K562 (cell line): ENCODE data around the gene RET.

Experiments
- CBX8 ChIP-seq: fragments of 200-600 bp; sonication (generic); IDR thresholded peaks from 2 replicates; pipeline ENCODE4 v1.6.1; 2012; ENCODE audit warnings: borderline replicate concordance, mixed run types, low read depth, mild to moderate bottlenecking, moderate library complexity, mixed read lengths, low read length, control low read depth, inconsistent platforms; ENCODE audit not compliant: poor library complexity, severe bottlenecking; ENCODE audit errors: extremely low read depth
- ELF1 ChIP-seq: fragments of 200-800 bp; sonication (Bioruptor generic); IDR thresholded peaks from 2 replicates; pipeline ENCODE4 v1.6.1; 2016; ENCODE audit warnings: missing genetic modification characterization, missing compliant biosample characterization
- HDGF ChIP-seq: fragments of 450-650 bp; IDR thresholded peaks from 2 replicates; pipeline ENCODE4 v1.6.1; 2016
- MYC ChIP-seq, 2 experiments: fragments of 250-450 bp in 1 of 2; sonication (Bioruptor Pico) in 1 of 2; IDR thresholded peaks; 2 replicates each; pipeline versions ENCODE4 v1.5.1 to v1.6.1; 2012 to 2021; ENCODE audit warnings: low read depth in 2 of 2, borderline replicate concordance in 1 of 2, improper control_type of control experiment in 1 of 2, low read length in 1 of 2, mild to moderate bottlenecking in 1 of 2, moderate library complexity in 1 of 2
- POLR2A ChIP-seq: fragments of 450-650 bp; conservative IDR thresholded peaks from 2 replicates; pipeline ENCODE4 v1.6.1; 2016
- SIN3A ChIP-seq, 2 experiments: fragments of 150-350 bp in 1 of 2; IDR thresholded peaks; 2 replicates each; pipeline ENCODE4 v1.6.1; 2011 to 2016; ENCODE audit warnings: borderline replicate concordance in 2 of 2, low read depth in 2 of 2, low read length in 2 of 2, mild to moderate bottlenecking in 2 of 2, moderate library complexity in 2 of 2; ENCODE audit not compliant: control insufficient read depth in 1 of 2
- SNRNP70 ChIP-seq: fragments of 200-400 bp; formaldehyde crosslinking; optimal IDR thresholded peaks from 2 replicates; pipeline ENCODE3; 2017; ENCODE audit warnings: low read depth, low read length
- SRF ChIP-seq, 2 experiments: fragments of 250-450, 450-650 bp in 1 of 2; sonication (Bioruptor Pico) in 1 of 2; sonication (generic) in 1 of 2; formaldehyde crosslinking; IDR thresholded peaks; 2 replicates each; pipeline versions ENCODE4 v1.5.0 to v1.5.1; 2020 to 2022; ENCODE audit warnings: mild to moderate bottlenecking in 1 of 2, missing genetic modification reagents in 1 of 2
- ZEB2 ChIP-seq: fragments of 450-650 bp; IDR thresholded peaks from 2 replicates; pipeline ENCODE4 v1.6.1; 2016
- ZFP36 ChIP-seq: fragments of 150-350 bp; IDR thresholded peaks from 2 replicates; pipeline ENCODE4 v1.6.1; 2018; ENCODE audit warnings: low read length, low read depth; ENCODE audit not compliant: partially characterized antibody
- ZNF583 ChIP-seq: fragments of 250-450 bp; sonication (Bioruptor Pico); IDR thresholded peaks from 2 replicates; pipeline ENCODE4 v1.4.0; 2020
- ZNF778 ChIP-seq: fragments of 450-650 bp; formaldehyde crosslinking; IDR thresholded peaks from 2 replicates; pipeline ENCODE4 v1.4.0; 2020; ENCODE audit warnings: mild to moderate bottlenecking, moderate library complexity
- TF ChIP-seq, protein P1 (sequence below), 3 experiments: IDR thresholded peaks in 2 of 3; conservative IDR thresholded peaks in 1 of 3; 2 replicates each; pipeline ENCODE4 v1.5.1; 2011 to 2012; ENCODE audit warnings: low read length in 3 of 3, mild to moderate bottlenecking in 3 of 3, control low read depth in 2 of 3, improper control_type of control experiment in 1 of 3, inconsistent platforms in 1 of 3, low read depth in 1 of 3, mixed read lengths in 1 of 3, moderate library complexity in 1 of 3; ENCODE audit not compliant: insufficient read depth in 2 of 3
- TF ChIP-seq, protein P2 (sequence below): sonication (generic); formaldehyde crosslinking; IDR thresholded peaks from 2 replicates; pipeline ENCODE4 v1.8.0; 2022; ENCODE audit warnings: mild to moderate bottlenecking, missing genetic modification reagents

DNA sequence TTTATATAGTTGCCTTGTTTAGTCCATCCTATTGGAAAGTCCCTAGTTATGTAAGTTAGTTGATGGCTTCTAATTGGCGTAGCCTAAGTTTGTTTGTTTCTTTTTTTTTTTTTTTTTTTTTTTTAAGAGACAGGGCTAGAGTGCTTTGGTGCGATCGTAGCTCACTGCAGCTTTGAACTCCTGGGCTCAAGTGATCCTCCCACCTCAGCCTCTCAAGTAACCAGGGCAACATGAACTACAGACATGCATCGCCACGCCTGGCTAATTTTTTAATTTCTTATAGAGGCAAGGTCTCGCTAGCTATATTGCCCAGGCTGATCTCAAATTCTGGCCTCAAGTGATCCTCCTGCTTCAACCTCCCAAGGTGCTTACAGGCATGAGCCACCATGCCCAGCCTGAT, 68.4 kb downstream of the RET start:
- TF ChIP-seq ELF1 (tag) (no peak), CBX8 (no peak), SNRNP70 (no peak), POLR2A (no peak), ZFP36 (no peak), MYC (IDR thresholded peaks at IDR 0.05; ENCODE audit: low read depth, low read length) (no peak), MYC (CRISPR knock-in tag; IDR thresholded peaks at IDR 0.05; ENCODE audit: borderline replicate concordance, low read depth) (no peak), SRF (CRISPR knock-in tag; IDR thresholded peaks at IDR 0.05) (no peak), ZNF583 (CRISPR knock-in tag) (no peak), SIN3A (IDR thresholded peaks at IDR 0.05; ENCODE audit: borderline replicate concordance in 2 of 2, control insufficient read depth in 1 of 2, low read depth in 2 of 2, low read length in 2 of 2) (no peak), ZEB2 (no peak), ZNF778 (no peak), HDGF (no peak)
- TF ChIP-seq, protein P1, sequence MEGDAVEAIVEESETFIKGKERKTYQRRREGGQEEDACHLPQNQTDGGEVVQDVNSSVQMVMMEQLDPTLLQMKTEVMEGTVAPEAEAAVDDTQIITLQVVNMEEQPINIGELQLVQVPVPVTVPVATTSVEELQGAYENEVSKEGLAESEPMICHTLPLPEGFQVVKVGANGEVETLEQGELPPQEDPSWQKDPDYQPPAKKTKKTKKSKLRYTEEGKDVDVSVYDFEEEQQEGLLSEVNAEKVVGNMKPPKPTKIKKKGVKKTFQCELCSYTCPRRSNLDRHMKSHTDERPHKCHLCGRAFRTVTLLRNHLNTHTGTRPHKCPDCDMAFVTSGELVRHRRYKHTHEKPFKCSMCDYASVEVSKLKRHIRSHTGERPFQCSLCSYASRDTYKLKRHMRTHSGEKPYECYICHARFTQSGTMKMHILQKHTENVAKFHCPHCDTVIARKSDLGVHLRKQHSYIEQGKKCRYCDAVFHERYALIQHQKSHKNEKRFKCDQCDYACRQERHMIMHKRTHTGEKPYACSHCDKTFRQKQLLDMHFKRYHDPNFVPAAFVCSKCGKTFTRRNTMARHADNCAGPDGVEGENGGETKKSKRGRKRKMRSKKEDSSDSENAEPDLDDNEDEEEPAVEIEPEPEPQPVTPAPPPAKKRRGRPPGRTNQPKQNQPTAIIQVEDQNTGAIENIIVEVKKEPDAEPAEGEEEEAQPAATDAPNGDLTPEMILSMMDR (IDR thresholded peaks at IDR 0.05 in 2 of 3, conservative IDR thresholded peaks at IDR 0.05 in 1 of 3; ENCODE audit: insufficient read depth in 2 of 3, low read depth in 1 of 3, low read length in 3 of 3), result no peak
- TF ChIP-seq, protein P2, sequence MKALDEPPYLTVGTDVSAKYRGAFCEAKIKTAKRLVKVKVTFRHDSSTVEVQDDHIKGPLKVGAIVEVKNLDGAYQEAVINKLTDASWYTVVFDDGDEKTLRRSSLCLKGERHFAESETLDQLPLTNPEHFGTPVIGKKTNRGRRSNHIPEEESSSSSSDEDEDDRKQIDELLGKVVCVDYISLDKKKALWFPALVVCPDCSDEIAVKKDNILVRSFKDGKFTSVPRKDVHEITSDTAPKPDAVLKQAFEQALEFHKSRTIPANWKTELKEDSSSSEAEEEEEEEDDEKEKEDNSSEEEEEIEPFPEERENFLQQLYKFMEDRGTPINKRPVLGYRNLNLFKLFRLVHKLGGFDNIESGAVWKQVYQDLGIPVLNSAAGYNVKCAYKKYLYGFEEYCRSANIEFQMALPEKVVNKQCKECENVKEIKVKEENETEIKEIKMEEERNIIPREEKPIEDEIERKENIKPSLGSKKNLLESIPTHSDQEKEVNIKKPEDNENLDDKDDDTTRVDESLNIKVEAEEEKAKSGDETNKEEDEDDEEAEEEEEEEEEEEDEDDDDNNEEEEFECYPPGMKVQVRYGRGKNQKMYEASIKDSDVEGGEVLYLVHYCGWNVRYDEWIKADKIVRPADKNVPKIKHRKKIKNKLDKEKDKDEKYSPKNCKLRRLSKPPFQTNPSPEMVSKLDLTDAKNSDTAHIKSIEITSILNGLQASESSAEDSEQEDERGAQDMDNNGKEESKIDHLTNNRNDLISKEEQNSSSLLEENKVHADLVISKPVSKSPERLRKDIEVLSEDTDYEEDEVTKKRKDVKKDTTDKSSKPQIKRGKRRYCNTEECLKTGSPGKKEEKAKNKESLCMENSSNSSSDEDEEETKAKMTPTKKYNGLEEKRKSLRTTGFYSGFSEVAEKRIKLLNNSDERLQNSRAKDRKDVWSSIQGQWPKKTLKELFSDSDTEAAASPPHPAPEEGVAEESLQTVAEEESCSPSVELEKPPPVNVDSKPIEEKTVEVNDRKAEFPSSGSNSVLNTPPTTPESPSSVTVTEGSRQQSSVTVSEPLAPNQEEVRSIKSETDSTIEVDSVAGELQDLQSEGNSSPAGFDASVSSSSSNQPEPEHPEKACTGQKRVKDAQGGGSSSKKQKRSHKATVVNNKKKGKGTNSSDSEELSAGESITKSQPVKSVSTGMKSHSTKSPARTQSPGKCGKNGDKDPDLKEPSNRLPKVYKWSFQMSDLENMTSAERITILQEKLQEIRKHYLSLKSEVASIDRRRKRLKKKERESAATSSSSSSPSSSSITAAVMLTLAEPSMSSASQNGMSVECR (CRISPR knock-in tag), result no peak
